K562 (cell line): ENCODE results near the gene SDK1. TPM values are rescaled to one million over a fixed set of nuclear protein-coding genes. Genes with fewer than 3 reads are reported as not detected.

Source experiments
- ATAC-seq: fragments of 200-7000 bp; cut with Tn5 transposase; 3 replicates; pipeline ENCODE4 v1.9.1; 2020; ENCODE audit warnings: moderate library complexity
- BruUV-seq: library from RNA; stranded (reverse); fragments of 400-500 nt; replicated peaks from 2 replicates; lab custom pipeline; 2021; lab: Mats Ljungman, UMichigan
- CTCF ChIA-PET: fragments of 300-600 bp; formaldehyde crosslinking; extraction: SDS; loops from one replicate; lab custom pipeline; 2021; ENCODE audit warnings: low intra/inter-chr PET ratio; lab: Yijun Ruan, JAX
- POLR2A ChIA-PET: fragments of 300-600, 350-650 bp; sonication (Branson Sonifier 250); formaldehyde crosslinking; extraction: SDS; loops from one replicate; lab custom pipeline; 2021; ENCODE audit warnings: antibody characterized with exemption, inconsistent platforms; lab: Yijun Ruan, JAX
- DNase-seq, 4 experiments: peaks; one replicate each; pipeline versions ENCODE4 v3.0.0 to v3.0.0-alpha.2; 2011 to 2018; ENCODE audit warnings: low spot score in 3 of 4, mixed read lengths in 3 of 4; ENCODE audit errors: extremely low read depth in 1 of 4
- FAIRE-seq: peaks from 2 replicates; lab custom pipeline; 2011; peaks lifted over from hg19 to GRCh38; lab: Jason Lieb, UNC
- H2AFZ ChIP-seq: 2 replicates; pipeline ENCODE4 v1.6.0; 2011; ENCODE audit warnings: low read depth, low read length, control low read depth, inconsistent platforms
- H3K27ac ChIP-seq: fragments of 200-600 bp; 3 replicates; pipeline ENCODE4 v1.8.0; 2011; ENCODE audit warnings: low read depth, mild to moderate bottlenecking, control low read depth, inconsistent platforms, low read length, moderate library complexity, mixed read lengths; ENCODE audit errors: extremely low read depth
- H3K27me3 ChIP-seq, 2 experiments: fragments of 300-600 bp in 1 of 2; 2 replicates in 1 of 2; 3 replicates in 1 of 2; pipeline versions ENCODE4 v1.6.0 to v1.8.0; 2011; ENCODE audit warnings: inconsistent platforms in 2 of 2, low read length in 2 of 2, mild to moderate bottlenecking in 1 of 2, mixed read lengths in 1 of 2, moderate library complexity in 1 of 2; ENCODE audit not compliant: control insufficient read depth in 2 of 2, insufficient read depth in 2 of 2
- H3K36me3 ChIP-seq: fragments of 300-600 bp; 3 replicates; pipeline ENCODE4 v1.8.0; 2011; ENCODE audit warnings: mild to moderate bottlenecking, low read length, inconsistent platforms; ENCODE audit not compliant: control insufficient read depth, insufficient read depth
- H3K4me1 ChIP-seq, 2 experiments: fragments of 200-600 bp in 1 of 2; replicated peaks in 1 of 2; 2 replicates in 1 of 2; 3 replicates in 1 of 2; pipeline versions ENCODE4 v1.5.1 to v1.8.0; 2011; ENCODE audit warnings: inconsistent platforms in 2 of 2, low read length in 2 of 2, mild to moderate bottlenecking in 1 of 2, mixed read lengths in 1 of 2, moderate library complexity in 1 of 2; ENCODE audit not compliant: control insufficient read depth in 2 of 2, insufficient read depth in 2 of 2
- H3K4me2 ChIP-seq: 2 replicates; pipeline ENCODE4 v1.6.1; 2011; ENCODE audit warnings: low read length, control low read depth, inconsistent platforms, mixed read lengths; ENCODE audit not compliant: insufficient read depth
- H3K4me3 ChIP-seq: fragments of 200-600 bp; sonication (generic), shearing (Covaris generic); 2 replicates; pipeline ENCODE4 v1.5.1; 2016; ENCODE audit warnings: control low read depth, inconsistent platforms
- H3K79me2 ChIP-seq: fragments of 200-600 bp; 3 replicates; pipeline ENCODE4 v1.8.0; 2011; ENCODE audit warnings: low read length, inconsistent platforms; ENCODE audit not compliant: control insufficient read depth, insufficient read depth
- H3K9ac ChIP-seq, 2 experiments: 2 replicates each; pipeline versions ENCODE4 v1.6.0 to v1.6.1; 2011; ENCODE audit warnings: low read depth in 2 of 2, low read length in 2 of 2, control low read depth in 1 of 2, inconsistent platforms in 1 of 2, mild to moderate bottlenecking in 1 of 2, mixed read lengths in 1 of 2; ENCODE audit not compliant: insufficient read depth in 1 of 2
- H3K9me1 ChIP-seq: one replicate; pipeline ENCODE4 v1.6.0; 2011; ENCODE audit warnings: inconsistent platforms, mild to moderate bottlenecking, low read length, moderate library complexity; ENCODE audit not compliant: control insufficient read depth, insufficient read depth
- H3K9me3 ChIP-seq: replicated peaks from 2 replicates; pipeline ENCODE4 v1.5.1; 2011; ENCODE audit warnings: low read depth, low read length, inconsistent platforms; ENCODE audit not compliant: control insufficient read depth, insufficient read depth
- H4K20me1 ChIP-seq: replicated peaks from 2 replicates; pipeline ENCODE4 v1.6.1; 2011; ENCODE audit warnings: low read length, inconsistent platforms, mixed read lengths; ENCODE audit not compliant: control insufficient read depth, insufficient read depth
- ARID4B ChIP-seq: sonication (generic); formaldehyde crosslinking; IDR thresholded peaks from 2 replicates; pipeline ENCODE4 v1.8.0; 2022; ENCODE audit warnings: mild to moderate bottlenecking, missing genetic modification reagents
- HIVEP1 ChIP-seq: fragments of 250-450 bp; sonication (Bioruptor Pico); IDR thresholded peaks from 2 replicates; pipeline ENCODE4 v1.4.0; 2020; ENCODE audit warnings: mild to moderate bottlenecking
- KDM5B ChIP-seq: fragments of 200-600 bp; sonication (generic); IDR thresholded peaks from 2 replicates; pipeline ENCODE4 v1.6.1; 2012; ENCODE audit warnings: low read depth, mild to moderate bottlenecking, moderate library complexity, low read length, control low read depth, inconsistent platforms; ENCODE audit not compliant: insufficient replicate concordance
- MNT ChIP-seq, 2 experiments: fragments of 450-650 bp; conservative IDR thresholded peaks; 2 replicates each; pipeline ENCODE4 v1.6.1; 2017; ENCODE audit warnings: mild to moderate bottlenecking in 2 of 2, moderate library complexity in 2 of 2
- MTA1 ChIP-seq: fragments of 450-650 bp; IDR thresholded peaks from 2 replicates; pipeline ENCODE4 v1.6.1; 2017; ENCODE audit warnings: borderline replicate concordance
- PRMT5 ChIP-seq: sonication (generic); formaldehyde crosslinking; IDR thresholded peaks from 2 replicates; pipeline ENCODE4 v1.5.0; 2020; ENCODE audit warnings: missing genetic modification reagents
- ZNF12 ChIP-seq: sonication (generic); formaldehyde crosslinking; IDR thresholded peaks from 2 replicates; pipeline ENCODE4 v1.4.0; 2020; ENCODE audit warnings: mild to moderate bottlenecking, missing genetic modification reagents
- ZNF449 ChIP-seq: fragments of 250-450 bp; sonication (Bioruptor Pico); IDR thresholded peaks from 2 replicates; pipeline ENCODE4 v1.8.0; 2022; ENCODE audit warnings: moderate library complexity, mild to moderate bottlenecking, inconsistent platforms
- WGBS: fragments of 100-300 bp; shearing (Covaris generic); methylation state at CpG from one replicate; pipeline ENCODE4 v1.1.6; 2016; ENCODE audit warnings: low coverage, mixed read lengths; ENCODE audit not compliant: insufficient coverage; ENCODE audit errors: missing lambda C conversion rate; 5-methylcytosine and 5-hydroxymethylcytosine counted together
- in situ Hi-C: fragments of 300-500 bp; cut with MboI; formaldehyde crosslinking; loops from 4 replicates; pipeline ENCODE4 v1.15.0; 2018; ENCODE audit warnings: inconsistent platforms, mixed read lengths
- intact Hi-C: fragments of 100-400 bp; cut with micrococcal nuclease; formaldehyde crosslinking; loops from 2 replicates; pipeline ENCODE4 v1.14.2; 2022
- polyA plus RNA-seq, 8 experiments: library from polyadenylated mRNA; depleted of rRNA in 4 of 8; stranded (reverse) in 5 of 8; unstranded in 3 of 8; fragments of >200 nt; fragmentation: Nextera tagmentation in 2 of 8; fragmentation: Illumina TruSeq in 1 of 8; extraction: Ambion mirVana in 2 of 8; extraction: Trizol in 1 of 8; gene quantifications; 2 replicates each; pipeline versions ENCODE4 v1.2.1 to v1.2.3, GENCODE V29; 2011 to 2014; ENCODE audit warnings: inconsistent platforms in 1 of 8, missing spikeins in 1 of 8
- total RNA-seq, 7 experiments: library from RNA; depleted of rRNA in 6 of 7; stranded (reverse); fragments of >200 nt in 6 of 7; fragmentation: Illumina TruSeq in 2 of 7; extraction: Trizol in 2 of 7; gene quantifications; 2 replicates each; pipeline versions ENCODE4 v1.2.1 to v1.2.3, GENCODE V29; 2011 to 2021; ENCODE audit warnings: low replicate concordance in 1 of 7
- TF ChIP-seq, protein P1 (sequence below): fragments of 450-650 bp; formaldehyde crosslinking; IDR thresholded peaks from 2 replicates; pipeline ENCODE4 v1.4.0; 2022; ENCODE audit warnings: missing genetic modification characterization

The SDK1 gene
- total and polyA plus RNA-seq, 9 of the 15 experiments (the other 6 are each of a cell fraction or from before 2014, with no cell fraction given): 0.16 TPM; not detected in 8

- TF ChIP-seq ARID4B (CRISPR knock-in tag) (no peak), ZNF449 (CRISPR knock-in tag) (no peak)
- TF ChIP-seq, all 486 proteins: peak for 0
These were observed 165.2 kb downstream of the SDK1 start (continued) for GRCh38 chr7:3466261-3466660.

- in situ Hi-C loops (no loop called here), intact Hi-C loops (no loop called here)
- no peaks in the 10 kb centered on the region for H3K79me2 ChIP-seq
- no peaks in the 10 kb centered on the region for H3K9me3 ChIP-seq
- H3K4me3 ChIP-seq: no peak overlapping the region
- no peak overlapping the region for H3K27ac ChIP-seq
- POLR2A ChIA-PET: no interaction called here
- H3K9ac ChIP-seq: no peak overlapping the region
- H4K20me1 ChIP-seq: no peaks in the 10 kb centered on the region
- no peaks in the 10 kb centered on the region for H3K36me3 ChIP-seq
- no peak overlapping the region for H3K4me2 ChIP-seq
- BruUV-seq: no TSS peak
- CTCF ChIA-PET: no interaction called here
- WGBS: 0% methylated on average over 3 of the region's 3 CpGs
- H3K27me3 ChIP-seq: peaks cover 0 to 5% of the 10 kb centered on the region in 2 experiments; a peak in 1 of 5 replicates
- FAIRE-seq: no peak
- no peaks in the 10 kb centered on the region for H3K4me1 ChIP-seq
- H3K9me1 ChIP-seq: no peaks in the 10 kb centered on the region
- ATAC-seq: no peak
- no peak overlapping the region for H2AFZ ChIP-seq
- DNase-seq: no peak
- TF ChIP-seq MNT (conservative IDR thresholded peaks at IDR 0.05) (no peak), KDM5B (no peak), ZNF12 (CRISPR knock-in tag) (no peak), HIVEP1 (CRISPR knock-in tag) (no peak), MTA1 (no peak), PRMT5 (CRISPR knock-in tag) (no peak)
- TF ChIP-seq, protein P1, sequence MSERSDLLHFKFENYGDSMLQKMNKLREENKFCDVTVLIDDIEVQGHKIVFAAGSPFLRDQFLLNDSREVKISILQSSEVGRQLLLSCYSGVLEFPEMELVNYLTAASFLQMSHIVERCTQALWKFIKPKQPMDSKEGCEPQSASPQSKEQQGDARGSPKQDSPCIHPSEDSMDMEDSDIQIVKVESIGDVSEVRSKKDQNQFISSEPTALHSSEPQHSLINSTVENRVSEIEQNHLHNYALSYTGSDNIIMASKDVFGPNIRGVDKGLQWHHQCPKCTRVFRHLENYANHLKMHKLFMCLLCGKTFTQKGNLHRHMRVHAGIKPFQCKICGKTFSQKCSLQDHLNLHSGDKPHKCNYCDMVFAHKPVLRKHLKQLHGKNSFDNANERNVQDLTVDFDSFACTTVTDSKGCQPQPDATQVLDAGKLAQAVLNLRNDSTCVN: no peak
These were observed 168.6 kb downstream of the SDK1 start for GRCh38 chr7:3469641-3470040.
